H1 (cell line): Measurements from ENCODE around the gene NSUN2. TPM values are rescaled to one million over a fixed set of nuclear protein-coding genes. Genes with fewer than 3 reads are reported as not detected.

ENCODE experiments used
- CTCF ChIA-PET: fragments of 300-600 bp; sonication (Branson Sonifier 250); formaldehyde crosslinking; loops from one replicate; lab custom pipeline; 2021; ENCODE audit not compliant: partially characterized antibody; lab: Charles Lee
- POLR2A ChIA-PET: fragments of 300-600 bp; sonication (Branson Sonifier 250); formaldehyde crosslinking; loops from one replicate; lab custom pipeline; 2021; ENCODE audit warnings: inconsistent platforms; ENCODE audit not compliant: partially characterized antibody; lab: Charles Lee
- DNase-seq, 2 experiments: peaks; one replicate each; pipeline versions ENCODE4 v3.0.0 to v3.0.0-alpha.2; 2010 to 2022; ENCODE audit warnings: low spot score in 2 of 2, low read depth in 1 of 2, mixed read lengths in 1 of 2
- FAIRE-seq: peaks from 2 replicates; lab custom pipeline; 2011; peaks lifted over from hg19 to GRCh38; lab: Jason Lieb, UNC
- H2AFZ ChIP-seq: 2 replicates; pipeline ENCODE4 v1.8.1; 2012; ENCODE audit warnings: low read length, inconsistent platforms
- H2AK5ac ChIP-seq: 2 replicates; pipeline ENCODE4 v1.6.1; 2013; ENCODE audit warnings: low read depth, low read length
- H2BK120ac ChIP-seq: replicated peaks from 2 replicates; pipeline ENCODE3; 2013; ENCODE audit warnings: low read depth, low read length, inconsistent platforms
- H2BK12ac ChIP-seq: 2 replicates; pipeline ENCODE4 v1.6.1; 2013; ENCODE audit warnings: low read depth, low read length
- H2BK15ac ChIP-seq: 2 replicates; pipeline ENCODE4 v1.6.1; 2013; ENCODE audit warnings: low read length
- H2BK20ac ChIP-seq: 2 replicates; pipeline ENCODE4 v1.6.1; 2013; ENCODE audit warnings: low read length
- H2BK5ac ChIP-seq: 2 replicates; pipeline ENCODE4 v1.6.1; 2013; ENCODE audit warnings: low read depth, low read length
- H3K14ac ChIP-seq: 2 replicates; pipeline ENCODE4 v1.6.1; 2013; ENCODE audit warnings: inconsistent platforms; ENCODE audit not compliant: insufficient read length
- H3K18ac ChIP-seq: 2 replicates; pipeline ENCODE4 v1.6.1; 2013; ENCODE audit warnings: low read length; ENCODE audit errors: extremely low read depth
- H3K23ac ChIP-seq: 2 replicates; pipeline ENCODE4 v1.6.1; 2013; ENCODE audit warnings: inconsistent platforms; ENCODE audit not compliant: insufficient read length
- H3K23me2 ChIP-seq: 2 replicates; pipeline ENCODE4 v1.6.1; 2013; ENCODE audit warnings: low read depth, low read length
- H3K27ac ChIP-seq: 2 replicates; pipeline ENCODE4 v1.6.1; 2011; ENCODE audit warnings: low read depth, low read length, inconsistent platforms
- H3K27me3 ChIP-seq, 4 experiments: replicated peaks in 1 of 4; 1 replicate in 1 of 4; 2 replicates in 3 of 4; pipeline versions ENCODE4 v1.6.1 to v1.8.1; 2011 to 2013; ENCODE audit warnings: low read length in 3 of 4, mild to moderate bottlenecking in 3 of 4, inconsistent platforms in 2 of 4, mixed read lengths in 2 of 4, moderate library complexity in 1 of 4; ENCODE audit not compliant: control insufficient read depth in 3 of 4, insufficient read depth in 3 of 4; ENCODE audit errors: extremely low read depth in 1 of 4
- H3K36me3 ChIP-seq, 4 experiments: 2 replicates each; pipeline versions ENCODE4 v1.6.1 to v1.8.1; 2011 to 2013; ENCODE audit warnings: mild to moderate bottlenecking in 4 of 4, low read length in 3 of 4, moderate library complexity in 2 of 4, control low read depth in 1 of 4, inconsistent platforms in 1 of 4; ENCODE audit not compliant: insufficient read depth in 4 of 4, control insufficient read depth in 2 of 4
- H3K4ac ChIP-seq: replicated peaks from 2 replicates; pipeline ENCODE3; 2013; ENCODE audit warnings: low read length, low read depth, mixed read lengths, inconsistent platforms; ENCODE audit not compliant: insufficient read length
- H3K4me1 ChIP-seq, 4 experiments: replicated peaks in 1 of 4; 1 replicate in 1 of 4; 2 replicates in 3 of 4; pipeline versions ENCODE4 v1.6.1 to v1.8.1; 2011 to 2013; ENCODE audit warnings: low read length in 3 of 4, inconsistent platforms in 2 of 4, mixed read lengths in 1 of 4; ENCODE audit not compliant: insufficient read depth in 4 of 4, control insufficient read depth in 3 of 4
- H3K4me2 ChIP-seq, 2 experiments: 2 replicates each; pipeline versions ENCODE4 v1.6.1 to v1.8.1; 2011 to 2013; ENCODE audit warnings: low read depth in 2 of 2, low read length in 2 of 2, control low read depth in 1 of 2, inconsistent platforms in 1 of 2, mild to moderate bottlenecking in 1 of 2; ENCODE audit not compliant: insufficient read depth in 1 of 2
- H3K4me3 ChIP-seq, 4 experiments: fragments of 200-600, 300-600 bp in 1 of 4; sonication (generic), shearing (Covaris generic), sonication (Bioruptor Twin) in 1 of 4; 2 replicates each; pipeline versions ENCODE4 v1.5.1 to v1.8.1; 2011 to 2016; ENCODE audit warnings: low read length in 4 of 4, low read depth in 3 of 4, control low read depth in 2 of 4, inconsistent platforms in 2 of 4, mild to moderate bottlenecking in 2 of 4, mixed read lengths in 1 of 4, moderate library complexity in 1 of 4; ENCODE audit not compliant: insufficient read depth in 2 of 4; ENCODE audit errors: extremely low read depth in 1 of 4
- H3K56ac ChIP-seq: replicated peaks from 2 replicates; pipeline ENCODE3; 2013; ENCODE audit warnings: low read depth, mild to moderate bottlenecking, mixed read lengths, low read length, inconsistent platforms; ENCODE audit not compliant: insufficient read length
- H3K79me1 ChIP-seq: 2 replicates; pipeline ENCODE4 v1.6.1; 2013; ENCODE audit warnings: low read depth, low read length, control low read depth
- H3K79me2 ChIP-seq, 2 experiments: 2 replicates each; pipeline versions ENCODE4 v1.6.1 to v1.8.1; 2012 to 2013; ENCODE audit warnings: low read length in 2 of 2, mild to moderate bottlenecking in 2 of 2, inconsistent platforms in 1 of 2; ENCODE audit not compliant: insufficient read depth in 2 of 2, control insufficient read depth in 1 of 2
- H3K9ac ChIP-seq, 4 experiments: replicated peaks in 1 of 4; 1 replicate in 1 of 4; 2 replicates in 3 of 4; pipeline versions ENCODE4 v1.6.1 to v1.8.1; 2011 to 2013; ENCODE audit warnings: low read depth in 3 of 4, low read length in 3 of 4, control low read depth in 2 of 4, mild to moderate bottlenecking in 2 of 4, moderate library complexity in 2 of 4, inconsistent platforms in 1 of 4; ENCODE audit errors: extremely low read depth in 1 of 4
- H3K9me3 ChIP-seq, 2 experiments: 2 replicates each; pipeline versions ENCODE4 v1.6.1 to v1.8.1; 2012 to 2013; ENCODE audit warnings: mild to moderate bottlenecking in 2 of 2, moderate library complexity in 2 of 2, control low read depth in 1 of 2, inconsistent platforms in 1 of 2, low read depth in 1 of 2, low read length in 1 of 2, mixed read lengths in 1 of 2; ENCODE audit not compliant: insufficient read depth in 2 of 2
- H4K20me1 ChIP-seq, 2 experiments: replicated peaks in 1 of 2; 2 replicates each; pipeline versions ENCODE3 to v1.8.1; 2011 to 2013; ENCODE audit warnings: inconsistent platforms in 2 of 2, low read length in 2 of 2, mild to moderate bottlenecking in 1 of 2; ENCODE audit not compliant: insufficient read depth in 2 of 2, control insufficient read depth in 1 of 2
- H4K5ac ChIP-seq: 2 replicates; pipeline ENCODE4 v1.6.1; 2013; ENCODE audit warnings: low read length, low read depth, mixed read lengths, inconsistent platforms; ENCODE audit not compliant: insufficient read length
- H4K8ac ChIP-seq: 2 replicates; pipeline ENCODE4 v1.8.0; 2013; ENCODE audit warnings: mild to moderate bottlenecking, moderate library complexity, low read length, inconsistent platforms; ENCODE audit not compliant: insufficient read depth; ENCODE audit errors: extremely low read depth
- H4K91ac ChIP-seq: replicated peaks from 2 replicates; pipeline ENCODE3; 2013; ENCODE audit warnings: low read length, mixed read lengths, inconsistent platforms; ENCODE audit not compliant: insufficient read length
- EP300 ChIP-seq, 2 experiments: IDR thresholded peaks; 1 replicate in 1 of 2; 2 replicates in 1 of 2; pipeline ENCODE4 v1.6.1; 2011 to 2012; ENCODE audit warnings: low read depth in 2 of 2, low read length in 2 of 2, mild to moderate bottlenecking in 2 of 2, borderline replicate concordance in 1 of 2, inconsistent platforms in 1 of 2, moderate library complexity in 1 of 2
- EZH2 ChIP-seq: fragments of 200-600 bp; sonication (generic); IDR thresholded peaks from 2 replicates; pipeline ENCODE4 v1.7.1; 2012; ENCODE audit warnings: low read depth, mild to moderate bottlenecking, moderate library complexity, low read length, inconsistent platforms; ENCODE audit not compliant: severe bottlenecking
- KDM1A ChIP-seq: fragments of 200-600, 300-600 bp; sonication (generic); IDR thresholded peaks from 2 replicates; pipeline ENCODE4 v1.7.1; 2016; ENCODE audit warnings: mild to moderate bottlenecking, low read length, borderline replicate concordance
- POLR2A ChIP-seq, 2 experiments: IDR thresholded peaks; 1 replicate in 1 of 2; 2 replicates in 1 of 2; pipeline ENCODE4 v1.6.1; 2011; ENCODE audit warnings: low read depth in 2 of 2, low read length in 2 of 2, mild to moderate bottlenecking in 2 of 2; ENCODE audit errors: control extremely low read depth in 1 of 2
- POU5F1 ChIP-seq: IDR thresholded peaks from 2 replicates; pipeline ENCODE4 v1.6.1; 2011; ENCODE audit warnings: low read depth, mild to moderate bottlenecking, low read length, moderate library complexity
- SAP30 ChIP-seq: fragments of 300-600 bp; sonication (generic); IDR thresholded peaks from 2 replicates; pipeline ENCODE4 v1.7.1; 2012; ENCODE audit warnings: low read length, moderate library complexity, mild to moderate bottlenecking, inconsistent platforms; ENCODE audit not compliant: insufficient read depth, insufficient replicate concordance
- SIRT6 ChIP-seq: IDR thresholded peaks from one replicate; pipeline ENCODE4 v1.7.1; 2012; ENCODE audit warnings: low read length, inconsistent platforms
- SRF ChIP-seq: IDR thresholded peaks from 2 replicates; pipeline ENCODE4 v1.6.1; 2011; ENCODE audit warnings: mild to moderate bottlenecking, low read depth, low read length, moderate library complexity
- WGBS, 2 experiments: shearing (Covaris generic) in 1 of 2; methylation state at CpG; one replicate each; pipeline versions ENCODE4 v1.1.6 to v1.1.7; 2013 to 2015; ENCODE audit warnings: low lambda C conversion rate in 2 of 2, mixed read lengths in 2 of 2, inconsistent platforms in 1 of 2, low coverage in 1 of 2, missing lambda C conversion rate in 1 of 2; ENCODE audit not compliant: insufficient replicate concordance in 2 of 2, insufficient coverage in 1 of 2, insufficient read length in 1 of 2; ENCODE audit errors: extremely low coverage in 1 of 2, missing lambda C conversion rate in 1 of 2; 5-methylcytosine and 5-hydroxymethylcytosine counted together
- polyA plus RNA-seq, 7 experiments: library from polyadenylated mRNA; depleted of rRNA in 3 of 7; stranded (reverse) in 5 of 7; unstranded in 2 of 7; fragments of >200 nt in 5 of 7; fragments of 200-250 nt in 2 of 7; gene quantifications; 1 replicate in 5 of 7; 2 replicates in 1 of 7; 4 replicates in 1 of 7; pipeline versions ENCODE4 v1.2.1 to v1.2.3, GENCODE V29; 2011 to 2013; ENCODE audit warnings: missing spikeins in 2 of 7, mixed read lengths in 2 of 7
- total RNA-seq: library from RNA; stranded (reverse); fragmentation: NEBNext Ultra II Directional; extraction: Animal tissue kit (Norgen Biotek cat#: 25700); gene quantifications from 2 replicates; pipeline ENCODE4 v1.2.1, GENCODE V29; 2021

NSUN2 gene
- total and polyA plus RNA-seq, 2 of the 8 experiments (the other 6 are each of a cell fraction or from before 2014, with no cell fraction given) = 47.3 to 94.7 TPM

DNA sequence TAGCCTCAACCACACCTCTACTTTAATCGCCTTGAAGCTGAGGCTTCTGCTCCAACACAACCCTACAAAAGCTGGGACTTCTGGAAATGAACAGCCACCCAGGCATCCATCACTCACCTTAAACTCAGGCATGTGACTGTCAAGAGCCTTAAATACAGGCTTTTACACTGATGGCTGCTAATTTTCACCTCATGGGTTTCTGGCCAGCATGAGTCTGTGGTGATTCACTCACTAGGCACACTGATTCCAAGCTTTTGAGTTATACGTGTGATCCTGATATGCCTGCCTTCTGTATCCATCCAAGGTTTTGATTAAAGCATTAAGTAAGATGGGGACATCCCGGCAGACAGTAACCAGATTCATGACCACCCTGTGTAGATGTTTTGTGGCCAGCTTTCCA, 8.9 kb downstream of the NSUN2 start:
- no peak overlapping the region for H3K23ac ChIP-seq
- H2AFZ ChIP-seq = no peak overlapping the region
- no peak overlapping the region for H4K8ac ChIP-seq
- no peak overlapping the region for H3K18ac ChIP-seq
- H3K9me3 ChIP-seq = no peaks in the 10 kb centered on the region
- no peaks in the 10 kb centered on the region for H3K4me1 ChIP-seq
- no peaks in the 10 kb centered on the region for H3K27me3 ChIP-seq
- no peak overlapping the region for H3K4me3 ChIP-seq
- no peak overlapping the region for H2BK20ac ChIP-seq
- FAIRE-seq (no peak), DNase-seq (no peak)
- ChIA-PET CTCF (interaction anchor here (1.0 to 1.7 kb wide), 6 partner anchors 8 to 121 kb away, joined by 3 to 5 read pairs (median 4); no protein-coding TSS in a partner anchor), POLR2A (interaction anchor here (1.5 to 5.2 kb wide), 4 partner anchors 8 to 22 kb away, joined by 3 to 20 read pairs (median 8); partner anchors contain the start of genes NSUN2 and SRD5A1)
- H3K27ac ChIP-seq = no peak overlapping the region
- no peak overlapping the region for H2BK12ac ChIP-seq
- peaks cover 12 to 14% of the 10 kb centered on the region in 2 experiments for H4K20me1 ChIP-seq
- no peak overlapping the region for H4K5ac ChIP-seq
- H3K36me3 ChIP-seq = peaks cover 26 to 93% (median 64%) of the 10 kb centered on the region in 4 experiments
- H2BK120ac ChIP-seq = no peak overlapping the region
- no peak overlapping the region for H3K14ac ChIP-seq
- H2AK5ac ChIP-seq = no peak overlapping the region
- no peak overlapping the region for H3K4ac ChIP-seq
- H2BK5ac ChIP-seq = no peak overlapping the region
- H3K79me1 ChIP-seq = peaks cover 12% of the 10 kb centered on the region; the same call in 1 of the 2 replicates
- no peaks in the 10 kb centered on the region for H3K23me2 ChIP-seq
- no peak overlapping the region for H3K9ac ChIP-seq
- H3K56ac ChIP-seq = no peak overlapping the region
- peaks cover 4 to 66% of the 10 kb centered on the region in 2 experiments for H3K79me2 ChIP-seq
- H4K91ac ChIP-seq = no peak overlapping the region
- H3K4me2 ChIP-seq = no peak overlapping the region
- WGBS, 2 experiments = 77% methylated on average over 3 of the region's 3 CpGs; no CpG with 5 or more reads in 1 of the 2 experiments
- no peak overlapping the region for H2BK15ac ChIP-seq
- TF ChIP-seq SAP30 (no peak), SRF (no peak), EZH2 (no peak), POLR2A (IDR thresholded peaks at IDR 0.05; ENCODE audit: control extremely low read depth in 1 of 2, low read depth in 2 of 2, low read length in 2 of 2) (no peak), SIRT6 (no peak), POU5F1 (no peak), EP300 (IDR thresholded peaks at IDR 0.05; ENCODE audit: borderline replicate concordance in 1 of 2, low read depth in 2 of 2, low read length in 2 of 2) (no peak), KDM1A (no peak)
